Measurements from ENCODE around the gene SLC1A4. TPM values are rescaled to one million over a fixed set of nuclear protein-coding genes. Genes with fewer than 3 reads are reported as not detected.

The SLC1A4 gene
- total RNA-seq, 6 experiments from 2014 or later, result 7.2 to 21.7 (median 12.4) TPM

GRCh38 chr2:64990876-64991275, 1.7 kb downstream of the SLC1A4 start:
- ATAC-seq (no peak), DNase-seq (no peak)
- H3K4me1 ChIP-seq, result peaks cover 0 to 26% (median 9%) of the 10 kb centered on the region in 4 donors
- H3K4me3 ChIP-seq, result no peak overlapping the region
- H3K27me3 ChIP-seq, result no peaks in the 10 kb centered on the region
- TF ChIP-seq CTCF (IDR thresholded peaks at IDR 0.05), result no peak
- TF ChIP-seq POLR2A (IDR thresholded peaks at IDR 0.05), result no peak
- intact Hi-C loops (cut with DNase I), result no loop called here
- no peaks in the 10 kb centered on the region for H3K36me3 ChIP-seq
- H3K27ac ChIP-seq, result no peak overlapping the region
- no peaks in the 10 kb centered on the region for H3K9me3 ChIP-seq
- WGBS (ENCODE audit: insufficient coverage, low coverage, low lambda C conversion rate, missing lambda C conversion rate), result 44% methylated on average over 1 of the region's 1 CpG

- ATAC-seq (no peak), DNase-seq (no peak)
- Histone ChIP-seq H3K36me3 (no peaks in the 10 kb centered on the region), H3K4me1 (peaks cover 0 to 17% (median 7%) of the 10 kb centered on the region in 4 donors), H3K4me3 (no peak overlapping the region), H3K9me3 (no peaks in the 10 kb centered on the region), H3K27me3 (no peaks in the 10 kb centered on the region), H3K27ac (no peak overlapping the region)
- 100% methylated on average over 1 of the region's 5 CpGs for WGBS (ENCODE audit: insufficient coverage, low coverage, low lambda C conversion rate, missing lambda C conversion rate)
- TF ChIP-seq CTCF (IDR thresholded peaks at IDR 0.05) (no peak), POLR2A (IDR thresholded peaks at IDR 0.05) (no peak)
- intact Hi-C loops (cut with DNase I), result no loop called here
These were observed 3.0 kb downstream of the SLC1A4 start for GRCh38 chr2:64992218-64992617.

GRCh38 chr2:64992990-64993389, 3.8 kb downstream of the SLC1A4 start:
- WGBS (ENCODE audit: insufficient coverage, low coverage, low lambda C conversion rate, missing lambda C conversion rate), result 78% methylated on average over 3 of the region's 4 CpGs
- no peak for DNase-seq
- Histone ChIP-seq H3K27ac (no peak overlapping the region), H3K36me3 (no peaks in the 10 kb centered on the region), H3K4me3 (no peak overlapping the region), H3K9me3 (no peaks in the 10 kb centered on the region), H3K4me1 (peaks cover 0 to 14% (median 6%) of the 10 kb centered on the region in 4 donors), H3K27me3 (no peaks in the 10 kb centered on the region)
- TF ChIP-seq CTCF (IDR thresholded peaks at IDR 0.05), result no peak
- no peak for TF ChIP-seq POLR2A (IDR thresholded peaks at IDR 0.05)
- ATAC-seq, result no peak
- intact Hi-C loops (cut with DNase I), result no loop called here

GRCh38 chr2:64995041-64995440, 5.8 kb downstream of the SLC1A4 start:
- Histone ChIP-seq H3K9me3 (no peaks in the 10 kb centered on the region), H3K27ac (no peak overlapping the region), H3K27me3 (no peaks in the 10 kb centered on the region), H3K4me3 (no peak overlapping the region), H3K4me1 (peaks cover 0 to 28% (median 11%) of the 10 kb centered on the region in 4 donors), H3K36me3 (no peaks in the 10 kb centered on the region)
- intact Hi-C loops (cut with DNase I), result no loop called here
- TF ChIP-seq CTCF (IDR thresholded peaks at IDR 0.05) (no peak), POLR2A (IDR thresholded peaks at IDR 0.05) (no peak)
- DNase-seq (no peak), ATAC-seq (no peak)
- WGBS (ENCODE audit: insufficient coverage, low coverage, low lambda C conversion rate, missing lambda C conversion rate), result 78% methylated on average over 3 of the region's 3 CpGs

- DNase-seq (no peak), ATAC-seq (no peak)
- WGBS (ENCODE audit: insufficient coverage, low coverage, low lambda C conversion rate, missing lambda C conversion rate), result 94% methylated on average over 3 of the region's 3 CpGs
- Histone ChIP-seq H3K36me3 (no peaks in the 10 kb centered on the region), H3K4me1 (peaks cover 0 to 17% (median 6%) of the 10 kb centered on the region in 4 donors), H3K9me3 (no peaks in the 10 kb centered on the region), H3K27me3 (no peaks in the 10 kb centered on the region), H3K27ac (no peak overlapping the region), H3K4me3 (no peak overlapping the region)
- intact Hi-C loops (cut with DNase I), result no loop called here
- TF ChIP-seq POLR2A (IDR thresholded peaks at IDR 0.05) (no peak), CTCF (IDR thresholded peaks at IDR 0.05) (no peak)
These were observed 7.7 kb downstream of the SLC1A4 start for GRCh38 chr2:64996871-64997307.
